ENCODE data around the gene ISX.

The ISX gene

GRCh38 chr22:35070451-35071093 lies 4.6 kb downstream of the ISX start:
- TF ChIP-seq GATA2 (IDR thresholded peaks at IDR 0.05; ENCODE audit: low read depth, low read length) = no peak
- TF ChIP-seq GATA3 (IDR thresholded peaks at IDR 0.05; ENCODE audit: low read depth, low read length) = no peak

- TF ChIP-seq GATA3 (IDR thresholded peaks at IDR 0.05; ENCODE audit: low read depth, low read length) (no peak), GATA2 (IDR thresholded peaks at IDR 0.05; ENCODE audit: low read depth, low read length) (no peak)
These were observed 5.8 kb downstream of the ISX start for GRCh38 chr22:35071784-35072183.

- TF ChIP-seq GATA2 (IDR thresholded peaks at IDR 0.05; ENCODE audit: low read depth, low read length) (no peak), GATA3 (IDR thresholded peaks at IDR 0.05; ENCODE audit: low read depth, low read length) (no peak)
These were observed 7.0 kb downstream of the ISX start for GRCh38 chr22:35072925-35073324.

- TF ChIP-seq GATA3 (IDR thresholded peaks at IDR 0.05; ENCODE audit: low read depth, low read length) (no peak), GATA2 (IDR thresholded peaks at IDR 0.05; ENCODE audit: low read depth, low read length) (no peak)
These were observed 8.6 kb downstream of the ISX start for GRCh38 chr22:35074583-35074982.

- TF ChIP-seq GATA2 (IDR thresholded peaks at IDR 0.05; ENCODE audit: low read depth, low read length) (no peak), GATA3 (IDR thresholded peaks at IDR 0.05; ENCODE audit: low read depth, low read length) (no peak)
These were observed 10.7 kb downstream of the ISX start for GRCh38 chr22:35076630-35077029.

GRCh38 chr22:35085621-35086020 lies 19.7 kb downstream of the ISX start:
- TF ChIP-seq GATA3 (IDR thresholded peaks at IDR 0.05; ENCODE audit: low read depth, low read length) (no peak), GATA2 (IDR thresholded peaks at IDR 0.05; ENCODE audit: low read depth, low read length) (no peak)

GRCh38 chr22:35089139-35089538 lies 23.2 kb downstream of the ISX start:
- TF ChIP-seq GATA3 (IDR thresholded peaks at IDR 0.05; ENCODE audit: low read depth, low read length) = no peak
- no peak for TF ChIP-seq GATA2 (IDR thresholded peaks at IDR 0.05; ENCODE audit: low read depth, low read length)

GRCh38 chr22:35092406-35092805 lies 26.4 kb downstream of the ISX start:
- TF ChIP-seq GATA3 (IDR thresholded peaks at IDR 0.05; ENCODE audit: low read depth, low read length) (no peak), GATA2 (IDR thresholded peaks at IDR 0.05; ENCODE audit: low read depth, low read length) (no peak)

- TF ChIP-seq GATA3 (IDR thresholded peaks at IDR 0.05; ENCODE audit: low read depth, low read length) = no peak
- TF ChIP-seq GATA2 (IDR thresholded peaks at IDR 0.05; ENCODE audit: low read depth, low read length) = no peak
These were observed 33.0 kb downstream of the ISX start for GRCh38 chr22:35098921-35099320.

- TF ChIP-seq GATA2 (IDR thresholded peaks at IDR 0.05; ENCODE audit: low read depth, low read length) (no peak), GATA3 (IDR thresholded peaks at IDR 0.05; ENCODE audit: low read depth, low read length) (no peak)
These were observed 33.9 kb downstream of the ISX start for GRCh38 chr22:35099883-35100282.

- TF ChIP-seq GATA2 (IDR thresholded peaks at IDR 0.05; ENCODE audit: low read depth, low read length) = no peak
- TF ChIP-seq GATA3 (IDR thresholded peaks at IDR 0.05; ENCODE audit: low read depth, low read length) = no peak
These were observed 36.7 kb downstream of the ISX start for GRCh38 chr22:35102663-35103062.

- TF ChIP-seq GATA3 (IDR thresholded peaks at IDR 0.05; ENCODE audit: low read depth, low read length) = no peak
- no peak for TF ChIP-seq GATA2 (IDR thresholded peaks at IDR 0.05; ENCODE audit: low read depth, low read length)
These were observed 37.8 kb downstream of the ISX start for GRCh38 chr22:35103761-35104160.

- TF ChIP-seq GATA3 (IDR thresholded peaks at IDR 0.05; ENCODE audit: low read depth, low read length) = no peak
- TF ChIP-seq GATA2 (IDR thresholded peaks at IDR 0.05; ENCODE audit: low read depth, low read length) = no peak
These were observed 38.5 kb downstream of the ISX start for GRCh38 chr22:35104491-35104890.

- TF ChIP-seq GATA2 (IDR thresholded peaks at IDR 0.05; ENCODE audit: low read depth, low read length) = no peak
- no peak for TF ChIP-seq GATA3 (IDR thresholded peaks at IDR 0.05; ENCODE audit: low read depth, low read length)
These were observed 43.7 kb downstream of the ISX start for GRCh38 chr22:35109616-35110015.

- TF ChIP-seq GATA2 (IDR thresholded peaks at IDR 0.05; ENCODE audit: low read depth, low read length) = no peak
- no peak for TF ChIP-seq GATA3 (IDR thresholded peaks at IDR 0.05; ENCODE audit: low read depth, low read length)
These were observed 45.3 kb downstream of the ISX start for GRCh38 chr22:35111244-35111643.

- TF ChIP-seq GATA2 (IDR thresholded peaks at IDR 0.05; ENCODE audit: low read depth, low read length) (no peak), GATA3 (IDR thresholded peaks at IDR 0.05; ENCODE audit: low read depth, low read length) (no peak)
These were observed 47.4 kb downstream of the ISX start for GRCh38 chr22:35113341-35113740.

All from SH-SY5Y (cell line).